Measurements from ENCODE around the gene SCN5A.

SCN5A gene

DNA sequence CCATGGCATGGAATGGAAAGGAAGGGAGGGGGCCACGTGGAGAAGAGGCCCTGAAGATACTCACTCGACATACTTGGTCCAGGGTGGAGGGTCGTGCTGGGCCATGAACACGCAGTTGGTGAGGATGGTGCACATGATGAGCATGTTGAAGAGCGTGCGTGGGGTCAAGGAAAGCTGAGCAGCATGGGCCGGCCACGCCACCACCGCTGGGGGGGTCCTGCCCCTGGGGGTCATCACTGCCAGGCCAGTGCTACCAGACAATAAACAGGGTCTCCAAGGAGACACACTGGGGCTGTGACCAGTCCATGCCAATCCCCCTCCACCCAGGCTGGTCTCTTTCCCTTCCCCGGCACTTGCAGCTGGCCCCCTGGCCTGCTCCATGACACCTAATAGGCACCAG is 27.2 kb downstream of the SCN5A start:
- no peak for DNase-seq

DNA sequence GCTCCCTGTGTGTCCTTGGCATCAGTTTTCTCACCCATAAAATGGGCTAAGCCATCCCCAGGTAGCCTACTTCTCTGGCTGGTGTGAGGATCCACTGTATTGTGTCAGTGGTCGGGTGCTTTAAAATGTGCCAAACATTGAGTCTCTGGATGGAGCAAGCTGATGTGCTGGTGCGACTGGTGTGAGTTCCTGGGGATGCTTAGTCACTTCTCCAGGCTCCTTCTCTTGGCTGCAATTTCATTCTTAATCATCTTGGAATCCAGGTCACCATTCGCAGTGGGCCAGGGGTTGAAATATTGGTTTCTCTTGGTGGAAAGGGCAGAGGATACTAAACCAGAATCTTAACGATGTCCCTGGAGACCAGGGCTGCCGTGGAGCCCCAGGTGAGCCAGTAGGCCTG is 29.3 kb downstream of the SCN5A start:
- DNase-seq, result no peak

DNA sequence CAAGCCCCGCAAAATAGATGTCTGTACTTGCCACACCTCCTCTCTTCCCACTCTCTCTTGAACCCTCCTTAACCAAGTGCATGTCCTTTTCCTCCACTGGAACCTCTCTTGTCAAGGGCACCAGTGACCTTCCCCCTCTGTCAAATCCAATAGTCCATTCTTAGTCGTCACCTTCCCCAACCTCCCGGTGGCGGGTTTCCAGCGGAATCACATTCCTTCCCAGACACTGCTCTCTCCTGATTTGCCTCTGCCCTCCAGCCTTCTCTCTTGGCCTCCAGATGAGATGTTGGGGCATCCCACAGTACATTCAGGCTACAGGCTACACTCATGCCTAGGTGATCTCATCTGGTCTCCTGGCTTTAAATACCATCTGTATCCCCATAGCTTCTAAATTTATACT is 31.1 kb downstream of the SCN5A start:
- DNase-seq, result no peak

DNA sequence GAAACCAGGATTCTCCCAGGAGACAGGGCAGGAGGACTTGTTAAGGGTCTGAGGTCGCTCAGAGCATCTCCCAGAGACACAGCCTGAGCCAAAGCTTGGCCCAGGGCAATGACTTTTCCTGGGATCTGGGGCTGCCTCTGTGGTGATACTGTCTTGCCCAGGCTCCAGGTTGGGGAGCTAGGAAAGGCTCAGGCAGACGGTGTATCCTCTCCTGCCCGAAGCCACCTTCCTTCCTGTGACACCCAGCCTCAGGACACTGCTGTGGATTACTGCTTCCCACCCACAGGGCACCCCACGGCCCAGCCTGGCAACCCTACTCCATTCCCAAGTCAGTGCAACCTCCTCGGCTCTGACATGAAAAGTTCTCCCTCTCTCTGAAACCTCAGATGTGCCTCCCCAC is 31.9 kb downstream of the SCN5A start:
- DNase-seq, result no peak

DNA sequence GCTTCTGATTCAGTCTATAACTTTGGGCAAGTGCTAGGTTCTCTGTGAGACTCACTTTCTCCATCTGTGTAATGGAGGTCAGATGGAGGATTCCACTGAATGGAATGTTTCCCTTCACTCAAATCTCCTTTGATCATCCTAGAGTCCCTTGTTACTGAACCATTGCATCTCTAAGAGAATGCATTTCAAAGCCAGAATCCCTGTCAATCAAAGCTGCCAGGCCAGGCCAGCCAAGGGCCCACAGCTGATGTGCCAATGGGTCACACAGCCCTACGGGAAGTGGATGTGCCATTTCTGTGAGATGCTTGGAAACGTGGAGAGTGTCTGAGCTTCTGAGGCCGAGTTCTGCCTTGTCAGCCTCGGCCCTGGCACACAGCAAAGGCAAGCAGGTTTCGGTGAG is 32.4 kb downstream of the SCN5A start:
- no peak for DNase-seq

DNA sequence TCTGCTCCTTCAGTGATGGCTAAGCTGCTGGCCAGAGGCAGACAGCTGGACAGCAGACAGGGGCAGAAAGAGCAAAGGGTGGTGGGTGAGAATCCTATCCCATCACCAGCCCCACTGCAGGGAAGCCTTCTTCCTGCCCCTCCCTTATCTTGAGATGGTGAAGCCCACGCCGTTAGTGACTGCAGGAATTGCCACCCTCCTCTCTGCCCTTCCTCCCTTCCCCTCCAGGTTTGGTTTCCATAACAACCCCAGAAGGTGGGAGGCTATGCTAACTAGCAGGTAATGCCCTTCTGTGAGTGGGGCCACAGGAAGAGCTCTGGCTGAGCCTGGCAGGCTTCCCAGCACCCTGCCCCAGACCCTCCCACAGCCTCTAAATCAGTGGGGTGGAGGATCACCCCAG is 32.8 kb downstream of the SCN5A start:
- DNase-seq, result no peak

GRCh38 chr3:38616111-38616510 is 33.4 kb downstream of the SCN5A start:
- DNase-seq, result no peak

GRCh38 chr3:38614651-38615352 is 34.7 kb downstream of the SCN5A start:
- no peak for DNase-seq

DNA sequence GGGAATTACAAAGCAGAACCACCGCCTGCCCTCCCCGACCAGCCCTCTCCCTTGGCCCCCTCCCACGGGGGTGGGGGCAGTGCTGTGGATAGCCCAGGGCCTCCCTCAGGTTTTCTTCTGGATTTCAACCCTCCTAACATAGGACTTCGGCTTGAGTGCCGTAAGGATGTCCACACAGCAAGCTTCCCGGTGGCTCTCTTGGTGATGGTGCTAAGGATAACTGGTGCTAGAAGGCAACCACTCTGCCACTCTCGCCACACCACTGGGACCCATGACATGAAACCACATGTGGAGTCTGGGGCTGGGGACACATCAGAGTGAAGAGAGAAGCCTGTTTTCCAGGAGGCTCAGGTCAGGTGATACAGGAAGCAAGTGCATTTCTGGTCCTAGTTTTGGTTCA is 35.4 kb downstream of the SCN5A start:
- no peak for DNase-seq

DNA sequence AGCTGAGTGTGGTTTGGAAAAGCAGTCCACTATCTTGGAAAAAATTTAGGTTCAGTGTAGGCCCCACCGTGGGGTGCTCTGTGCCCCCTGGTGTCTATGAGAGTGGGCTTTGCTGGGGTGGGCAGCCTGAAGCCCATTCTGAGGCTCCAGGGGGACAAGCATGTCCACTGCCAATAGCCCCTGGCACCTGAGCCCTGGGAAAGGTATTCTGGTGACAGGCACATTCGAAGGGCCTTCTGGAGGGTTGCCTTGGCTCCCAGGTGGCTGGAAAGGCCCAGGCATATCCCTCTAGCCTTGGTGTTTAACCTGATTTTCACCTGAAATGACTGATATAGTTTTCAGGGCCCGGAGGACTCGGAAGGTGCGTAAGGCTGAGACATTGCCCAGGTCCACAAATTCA is 36.1 kb downstream of the SCN5A start:
- DNase-seq, result no peak

DNA sequence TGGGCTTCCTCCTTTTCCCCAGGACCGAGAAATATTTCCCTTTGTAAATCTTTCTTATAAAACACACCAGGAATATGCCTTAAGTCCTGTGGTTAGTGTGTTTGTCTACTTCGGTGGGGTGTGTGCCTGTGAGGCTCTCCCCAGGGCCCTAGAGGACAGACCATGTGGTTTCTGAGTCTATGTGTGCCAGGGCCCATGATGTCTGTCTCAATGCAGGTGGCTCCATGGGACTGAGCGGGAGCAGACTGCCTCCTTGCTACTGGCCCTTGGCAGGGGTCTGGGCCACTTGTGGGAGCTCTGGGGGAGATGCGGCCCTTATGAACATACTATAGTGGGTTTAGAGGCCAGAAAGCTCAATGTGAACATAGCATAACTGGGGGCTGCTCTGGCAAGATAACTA is 37.6 kb downstream of the SCN5A start:
- no peak for DNase-seq

DNA sequence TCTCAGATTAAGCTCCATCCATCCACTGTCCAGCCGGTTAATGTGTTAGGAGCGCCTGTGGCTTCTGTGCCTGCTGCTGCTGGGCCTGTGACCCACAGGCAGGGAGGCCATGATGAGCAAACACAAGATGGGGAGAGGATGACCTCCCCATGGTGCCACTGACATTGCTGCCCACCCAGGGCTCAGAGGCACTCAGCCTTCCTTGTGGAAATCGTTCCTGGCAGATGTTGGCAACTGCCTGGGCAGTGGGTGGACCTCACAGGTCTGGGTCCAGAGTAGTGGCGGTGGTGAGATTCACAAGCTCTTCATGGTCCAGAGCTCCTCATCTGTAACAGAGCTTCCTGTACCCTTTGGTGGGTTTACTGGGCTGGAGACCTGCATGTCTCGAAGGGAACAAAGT is 38.6 kb downstream of the SCN5A start:
- no peak for DNase-seq

- DNase-seq, result no peak
These were observed 39.1 kb downstream of the SCN5A start for GRCh38 chr3:38610436-38610835.

DNA sequence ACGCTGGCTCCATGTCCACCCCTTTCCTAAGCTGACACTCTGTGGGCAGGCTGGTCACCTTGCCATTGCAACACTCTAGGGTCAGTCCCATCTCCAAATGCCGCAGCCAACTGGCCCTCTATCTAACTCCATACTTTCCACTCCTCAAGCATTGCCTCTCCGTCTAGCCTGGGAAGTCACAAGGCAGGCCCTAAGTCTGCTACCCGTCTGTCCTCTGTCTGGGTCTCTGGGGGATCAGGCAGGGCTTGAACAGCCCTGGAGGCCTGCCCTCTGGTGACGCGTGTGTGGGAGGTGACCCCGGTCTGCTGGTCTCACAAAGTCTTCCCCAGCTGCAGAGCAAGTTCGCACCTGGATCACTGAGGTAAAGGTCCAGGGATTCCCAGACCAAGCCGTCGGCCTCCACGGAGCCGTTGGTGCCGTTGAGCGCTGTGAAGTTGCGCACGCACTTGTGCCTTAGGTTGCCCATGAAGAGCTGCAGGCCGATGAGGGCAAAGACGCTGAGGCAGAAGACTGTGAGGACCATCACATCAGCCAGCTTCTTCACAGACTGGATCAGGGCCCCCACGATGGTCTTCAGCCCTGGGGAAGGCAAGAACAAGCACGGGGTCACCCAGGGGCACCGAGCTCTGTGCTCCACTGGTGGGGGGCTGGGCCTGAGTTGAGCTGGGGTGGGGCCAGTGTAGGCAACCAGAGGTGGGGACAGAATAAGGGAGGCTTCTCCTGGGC is 39.9 kb downstream of the SCN5A start:
- DNase-seq, result no peak

DNA sequence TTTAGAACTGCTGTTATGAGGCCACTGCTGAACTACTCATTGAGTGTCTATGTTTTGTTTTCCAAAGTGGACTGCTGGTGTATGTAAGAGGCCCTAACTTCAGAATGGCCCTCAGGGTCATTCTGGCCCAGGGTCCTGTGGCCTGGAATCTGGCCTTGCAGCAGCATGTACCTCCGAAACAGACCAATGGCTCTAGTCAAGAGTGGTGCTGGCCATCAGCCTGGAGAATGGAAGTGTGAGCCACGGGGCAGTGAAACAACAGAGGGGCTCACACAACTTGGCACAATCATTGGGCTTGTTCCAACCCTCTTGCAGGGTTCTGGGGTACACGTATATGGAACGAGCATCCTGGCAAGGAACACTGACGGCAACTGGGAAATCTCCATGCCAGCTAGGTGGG is 40.5 kb downstream of the SCN5A start:
- DNase-seq, result no peak

- no peak for DNase-seq
These were observed 41.3 kb downstream of the SCN5A start for GRCh38 chr3:38608086-38608775.

- no peak for DNase-seq
These were observed 42.9 kb downstream of the SCN5A start for GRCh38 chr3:38606561-38606960.

DNA sequence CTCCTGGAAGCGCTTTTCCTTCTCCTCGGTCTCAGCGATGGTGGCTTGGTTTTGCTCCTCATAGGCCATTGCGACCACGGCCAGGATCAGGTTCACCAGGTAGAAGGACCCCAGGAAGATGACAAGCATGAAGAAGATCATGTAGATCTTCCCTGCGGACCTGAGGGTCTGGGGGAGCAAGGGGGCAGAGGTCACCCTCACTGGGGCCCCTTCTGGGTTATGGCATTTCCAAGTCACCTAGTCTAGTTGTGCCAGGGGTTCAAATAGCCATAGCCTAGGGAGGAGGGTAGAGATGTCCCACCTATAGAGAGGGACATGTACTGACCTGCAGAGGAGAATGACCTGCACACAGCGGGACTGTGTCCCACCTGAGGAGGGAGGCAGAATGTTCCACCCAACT is 43.5 kb downstream of the SCN5A start:
- no peak for DNase-seq

DNA sequence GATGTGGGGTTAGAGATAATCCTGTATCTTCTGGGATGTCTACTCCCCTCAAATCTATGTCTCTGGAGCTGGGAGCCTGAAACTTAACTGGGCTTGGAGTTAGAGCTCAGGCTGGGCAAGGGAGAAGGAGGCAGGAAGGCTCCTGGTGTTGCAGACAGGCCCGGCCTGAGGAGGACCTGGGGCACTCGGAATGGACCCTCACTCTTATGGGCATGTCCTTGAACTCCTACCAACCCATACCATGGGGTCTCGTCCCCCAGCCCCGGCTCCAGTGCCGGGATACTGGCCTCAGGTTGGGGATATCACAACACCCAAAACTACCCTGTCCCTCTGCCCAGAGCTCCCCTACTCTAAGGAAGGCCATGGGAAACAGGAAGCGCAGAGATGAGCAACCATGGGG is 45.2 kb downstream of the SCN5A start:
- no peak for DNase-seq

GRCh38 chr3:38603731-38604131 is 45.8 kb downstream of the SCN5A start:
- DNase-seq, result no peak

- no peak for DNase-seq
These were observed 46.8 kb downstream of the SCN5A start for GRCh38 chr3:38602576-38603250.

- no peak for DNase-seq
These were observed 47.4 kb downstream of the SCN5A start for GRCh38 chr3:38601956-38602550.

GRCh38 chr3:38600551-38600950 is 48.9 kb downstream of the SCN5A start:
- no peak for DNase-seq

Data from DMS79 (cell line).